Colon (tissue), 2 donors: Measurements from ENCODE around the gene FHDC1.
"Not testable (repeated sequence)": the region's sequence is repeated elsewhere in the genome, so short reads cannot be mapped to it uniquely, and the experiment has no call there.

Experiments used
- FAIRE-seq: peaks from 2 replicates; lab custom pipeline; 2012; peaks lifted over from hg19 to GRCh38; lab: Jason Lieb, UNC
- donor health status: control.
- donor health status: control.

FHDC1 gene

GRCh38 chr4:152935631-152936445 lies at the start of gene FHDC1:
Gene FHDC1 (plus strand): TSS chr4:152936323. CDS start chr4:152943058, 6,735 bp downstream.
- no peak for FAIRE-seq

GRCh38 chr4:152887981-152888380 lies 48.1 kb upstream of the FHDC1 start:
- FAIRE-seq = no peak

- peak; percentile 88 for FAIRE-seq
Measured at GRCh38 chr4:152892974-152893373, 43.1 kb upstream of the FHDC1 start.

- FAIRE-seq = no peak
Measured at GRCh38 chr4:152894673-152895072, 41.5 kb upstream of the FHDC1 start.

- no peak for FAIRE-seq
Measured at GRCh38 chr4:152896811-152897210, 39.3 kb upstream of the FHDC1 start.

GRCh38 chr4:152898133-152898532 lies 38.0 kb upstream of the FHDC1 start:
- FAIRE-seq = not testable (repeated sequence)

- FAIRE-seq = no peak
Measured at GRCh38 chr4:152898606-152899005, 37.5 kb upstream of the FHDC1 start.

GRCh38 chr4:152900395-152900794 lies 35.7 kb upstream of the FHDC1 start:
- no peak for FAIRE-seq

- no peak for FAIRE-seq
Measured at GRCh38 chr4:152901205-152901604, 34.9 kb upstream of the FHDC1 start.

GRCh38 chr4:152903658-152904057 lies 32.5 kb upstream of the FHDC1 start:
- FAIRE-seq = no peak

- no peak for FAIRE-seq
Measured at GRCh38 chr4:152909901-152910300, 26.2 kb upstream of the FHDC1 start.

GRCh38 chr4:152910521-152910920 lies 25.6 kb upstream of the FHDC1 start:
- FAIRE-seq = no peak

- no peak for FAIRE-seq
Measured at GRCh38 chr4:152917543-152918395, 18.4 kb upstream of the FHDC1 start.

- FAIRE-seq = no peak
Measured at GRCh38 chr4:152919826-152920225, 16.3 kb upstream of the FHDC1 start.

GRCh38 chr4:152920768-152921167 lies 15.4 kb upstream of the FHDC1 start:
- FAIRE-seq = peak; percentile 18

- peak; percentile 88 for FAIRE-seq
Measured at GRCh38 chr4:152921284-152921683, 14.8 kb upstream of the FHDC1 start.

- FAIRE-seq = no peak
Measured at GRCh38 chr4:152925851-152926250, 10.3 kb upstream of the FHDC1 start.

- FAIRE-seq = no peak
Measured at GRCh38 chr4:152926959-152927358, 9.2 kb upstream of the FHDC1 start.

- no peak for FAIRE-seq
Measured at GRCh38 chr4:152927737-152928136, 8.4 kb upstream of the FHDC1 start.

- no peak for FAIRE-seq
Measured at GRCh38 chr4:152928286-152928685, 7.8 kb upstream of the FHDC1 start.

GRCh38 chr4:152929888-152930287 lies 6.2 kb upstream of the FHDC1 start:
- no peak for FAIRE-seq

GRCh38 chr4:152935143-152935542 lies 980 bp upstream of the FHDC1 start:
- no peak for FAIRE-seq
